Transverse colon (tissue), 4 donors: ENCODE data around the gene NDUFAF2.
"Not testable (repeated sequence)": the region's sequence is repeated elsewhere in the genome, so short reads cannot be mapped to it uniquely, and the experiment has no call there.

ENCODE experiments used
- CTCF ChIP-seq, 5 experiments: fragments of 200-600 bp in 3 of 5; fragments of 450-650 bp in 2 of 5; sonication (generic) in 3 of 5; IDR thresholded peaks; 1 replicate in 2 of 5; 2 replicates in 3 of 5; pipeline ENCODE4 v1.5.1; 2016 to 2017; ENCODE audit warnings: antibody characterized with exemption in 5 of 5, inconsistent platforms in 3 of 5, mild to moderate bottlenecking in 2 of 5, moderate library complexity in 1 of 5
- POLR2AphosphoS5 ChIP-seq, 3 donors: sonication (generic); formaldehyde crosslinking; IDR thresholded peaks; one replicate each; pipeline ENCODE4 v1.6.1; 2016; ENCODE audit warnings: antibody characterized with exemption in 3 of 3

GRCh38 chr5:61093046-61093771, 148.2 kb downstream of the NDUFAF2 start:
- TF ChIP-seq POLR2AphosphoS5, CTCF (IDR thresholded peaks at IDR 0.05): not testable (repeated sequence)
